ENCODE measurements around the gene PLEKHA7.

PLEKHA7 gene

DNA sequence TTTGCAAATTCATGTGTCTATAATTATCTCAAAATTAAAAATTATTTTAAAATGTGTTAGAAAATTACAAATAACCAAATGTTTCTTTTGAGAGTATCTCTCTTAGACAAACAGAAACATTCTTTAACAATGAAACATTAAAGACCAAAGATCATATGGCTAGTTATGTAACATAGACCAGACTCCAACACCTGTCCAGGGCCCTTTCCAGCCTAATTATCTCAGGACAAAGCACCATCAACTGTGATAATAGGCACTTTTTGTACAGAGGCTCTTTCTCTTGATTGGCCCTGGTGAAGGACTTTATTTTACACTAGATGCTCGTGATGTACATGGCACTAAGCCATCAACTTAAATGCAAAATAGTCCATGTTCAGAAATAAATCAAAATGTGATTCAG is 5.0 kb upstream of the PLEKHA7 start:
- DNase-seq (ENCODE audit: low spot score in 2 of 2), result no peak
- in situ Hi-C loops (cut with MboI; ENCODE audit: low sequenced_read_pairs), result no loop called here
- H3K27me3 ChIP-seq (ENCODE audit: low read depth), result no peaks in the 10 kb centered on the region

DNA sequence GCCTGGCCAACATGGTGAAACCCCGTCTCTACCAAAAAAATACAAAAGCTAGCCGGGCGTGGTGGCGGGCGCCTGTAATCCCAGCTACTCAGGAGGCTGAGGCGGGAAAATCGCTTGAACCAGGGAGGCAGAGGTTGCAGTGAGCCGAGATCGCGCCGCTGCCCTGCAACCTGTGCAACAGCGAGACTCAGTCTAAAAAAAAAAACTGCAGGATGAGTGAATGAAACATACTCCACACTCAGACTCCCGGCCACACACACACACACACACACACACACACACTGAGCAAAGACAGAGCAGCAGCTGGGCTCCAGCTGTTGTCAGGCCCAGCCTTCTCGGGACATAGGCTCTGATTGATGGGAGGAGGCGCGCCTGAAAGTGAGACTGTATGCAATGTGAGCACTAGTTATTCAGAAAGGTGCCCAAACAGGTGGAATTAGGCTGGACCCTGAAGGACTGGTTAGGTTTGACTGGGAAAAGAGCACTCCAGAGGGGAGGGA is 1.5 kb upstream of the PLEKHA7 start:
- in situ Hi-C loops (cut with MboI; ENCODE audit: low sequenced_read_pairs), result no loop called here
- Histone ChIP-seq H3K36me3 (replicated peaks) (no peaks in the 10 kb centered on the region; the same call in 1 of the 2 replicates), H3K4me3 (peak overlapping the region; percentile 67), H3K4me1 (peaks cover 17% of the 10 kb centered on the region), H3K27me3 (ENCODE audit: low read depth) (no peaks in the 10 kb centered on the region), H3K9me3 (no peaks in the 10 kb centered on the region)
- DNase-seq (ENCODE audit: low spot score in 2 of 2), result peak in 1 of 2 experiments; percentile 20

More for the DNA sequence above, 5.0 kb upstream of the PLEKHA7 start:
- Histone ChIP-seq H3K4me3 (no peak overlapping the region), H3K36me3 (replicated peaks) (no peaks in the 10 kb centered on the region), H3K9me3 (no peaks in the 10 kb centered on the region), H3K4me1 (peaks cover 10% of the 10 kb centered on the region)

DNA sequence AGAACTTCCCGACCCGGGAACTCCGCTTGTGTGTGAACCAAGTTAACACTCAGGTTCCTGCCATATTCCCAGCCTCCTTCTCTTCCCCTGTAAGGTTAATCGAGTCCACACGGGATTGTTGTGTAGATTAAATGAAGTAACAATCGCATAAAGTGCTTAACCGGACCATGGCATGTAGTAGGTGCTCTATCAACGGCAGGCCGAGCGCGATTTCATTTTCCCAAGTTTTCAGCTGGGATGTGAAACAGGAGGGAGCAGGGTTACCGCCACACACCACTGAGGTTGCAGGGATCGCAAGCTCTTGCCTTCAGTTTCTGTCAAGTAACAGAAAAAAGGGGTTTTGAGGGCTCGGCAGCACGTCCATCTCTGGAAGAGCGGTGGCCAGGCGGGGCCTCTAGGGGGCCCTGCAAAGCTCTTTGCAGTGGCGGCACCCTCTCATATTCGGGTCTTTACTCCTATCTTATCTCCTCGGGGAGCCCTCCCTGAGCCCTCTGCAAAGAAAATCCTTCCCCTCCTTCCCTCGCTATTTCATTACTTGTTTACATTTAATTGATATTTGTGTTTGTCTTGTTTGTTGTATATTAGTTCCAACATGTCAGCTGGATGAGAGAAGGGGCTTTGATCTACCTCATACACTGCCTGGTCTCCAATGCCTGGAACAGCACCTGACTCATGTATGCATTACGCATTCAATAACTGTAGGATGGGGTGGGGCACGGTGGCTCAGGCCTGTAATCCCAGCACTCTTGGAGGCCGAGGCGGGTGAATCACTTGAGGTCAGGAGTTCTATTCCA is 816 bp upstream of the PLEKHA7 start:
- Histone ChIP-seq H3K4me3 (peak overlapping the region; percentile 67), H3K9me3 (no peaks in the 10 kb centered on the region), H3K27me3 (ENCODE audit: low read depth) (no peaks in the 10 kb centered on the region), H3K36me3 (replicated peaks) (no peaks in the 10 kb centered on the region; the same call in 1 of the 2 replicates), H3K4me1 (peaks cover 17% of the 10 kb centered on the region)
- in situ Hi-C loops (cut with MboI; ENCODE audit: low sequenced_read_pairs), result no loop called here
- DNase-seq (ENCODE audit: low spot score in 2 of 2), result peak; percentile 66 to 72

DNA sequence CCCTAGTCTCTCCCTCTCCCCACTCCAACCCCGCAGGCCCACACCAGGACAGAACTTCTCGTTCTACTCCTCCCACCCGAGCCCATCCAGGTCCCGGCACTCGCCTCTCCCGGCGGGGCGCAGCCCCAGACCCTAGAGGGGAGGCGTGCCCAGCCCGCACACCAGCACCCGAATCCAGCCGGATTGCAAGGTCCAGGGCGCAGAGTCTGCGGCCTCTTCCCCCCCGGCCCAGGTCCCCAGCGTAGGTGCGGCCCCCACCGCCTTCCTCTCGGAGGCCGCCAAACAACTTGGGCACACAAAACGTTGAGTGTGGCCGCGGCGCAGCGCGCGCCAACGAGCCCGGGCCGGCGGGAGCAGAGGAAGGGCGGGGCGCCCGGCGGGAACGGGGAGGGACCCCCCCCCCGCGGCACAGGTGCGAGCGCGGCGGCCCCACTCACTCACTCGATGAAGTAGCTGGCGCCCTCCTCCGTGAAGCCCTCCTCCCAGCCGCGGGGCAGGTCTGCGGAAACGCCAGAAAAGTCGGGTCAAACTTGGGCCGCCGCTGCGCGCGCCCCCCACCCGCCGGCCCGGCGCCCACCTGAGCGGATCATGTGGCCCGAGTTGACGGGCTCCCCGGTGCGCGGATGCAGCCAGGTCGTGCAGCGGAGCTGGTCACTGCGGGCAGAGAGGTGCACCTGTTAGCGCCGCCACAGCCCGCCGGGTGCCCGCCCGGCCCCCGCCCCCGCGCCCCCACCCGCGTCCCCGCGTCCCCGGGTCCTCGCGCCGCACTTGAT is 480 bp downstream of the PLEKHA7 start:
- H3K9me3 ChIP-seq, result no peaks in the 10 kb centered on the region
- no peaks in the 10 kb centered on the region; the same call in 1 of the 2 replicates for H3K36me3 ChIP-seq (replicated peaks)
- peak in 1 of 2 experiments; percentile 56 for DNase-seq (ENCODE audit: low spot score in 2 of 2)
- peak overlapping the region; percentile 67 for H3K4me3 ChIP-seq
- in situ Hi-C loops (cut with MboI; ENCODE audit: low sequenced_read_pairs), result no loop called here
- no peaks in the 10 kb centered on the region for H3K27me3 ChIP-seq (ENCODE audit: low read depth)
- peaks cover 17% of the 10 kb centered on the region for H3K4me1 ChIP-seq

DNA sequence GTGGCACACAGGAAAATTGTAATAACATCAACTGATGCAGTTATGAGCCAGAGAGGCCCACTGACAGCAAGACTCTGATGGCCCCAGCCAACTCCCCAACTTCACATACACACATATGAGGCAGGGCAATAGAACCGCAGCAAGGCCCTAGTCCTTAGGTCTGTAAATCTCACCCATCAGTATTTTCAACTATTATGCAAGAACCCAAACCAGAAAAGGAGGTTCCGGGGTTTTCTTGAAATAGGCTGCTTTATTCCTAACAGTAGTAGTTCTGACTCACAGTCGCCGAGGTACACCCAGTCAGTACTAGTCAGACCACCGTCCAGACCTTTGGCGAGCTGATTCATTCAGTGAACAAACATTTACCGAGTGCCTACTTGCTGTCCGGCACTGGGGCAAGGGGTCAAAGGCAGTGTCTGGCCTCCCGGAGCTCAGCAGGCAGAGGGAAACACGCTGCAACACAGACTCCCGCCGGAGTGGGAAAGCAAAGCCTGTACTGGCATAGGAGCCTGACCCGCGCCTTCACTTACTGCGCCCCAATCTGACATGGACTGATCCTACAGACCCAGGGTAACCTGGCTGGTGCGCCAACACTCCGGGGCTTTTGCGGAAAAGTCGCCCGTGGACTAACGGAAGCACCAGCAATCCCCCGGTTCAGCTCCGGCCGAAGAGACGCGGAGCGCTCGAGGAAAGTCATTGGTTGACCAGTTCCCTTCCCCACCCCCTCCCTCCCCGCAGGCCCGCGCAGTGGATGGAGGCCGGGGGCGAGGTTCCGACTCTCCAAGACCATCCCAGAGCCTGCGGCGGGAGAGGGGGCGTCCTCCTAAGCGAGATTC is 1.3 kb downstream of the PLEKHA7 start:
- H3K9me3 ChIP-seq, result no peaks in the 10 kb centered on the region
- in situ Hi-C loops (cut with MboI; ENCODE audit: low sequenced_read_pairs), result no loop called here
- H3K4me3 ChIP-seq, result peak overlapping the region; percentile 67
- H3K27me3 ChIP-seq (ENCODE audit: low read depth), result no peaks in the 10 kb centered on the region
- DNase-seq (ENCODE audit: low spot score in 2 of 2), result peak; percentile 27 to 70
- H3K4me1 ChIP-seq, result peaks cover 17% of the 10 kb centered on the region
- H3K36me3 ChIP-seq (replicated peaks), result no peaks in the 10 kb centered on the region; the same call in 1 of the 2 replicates

DNA sequence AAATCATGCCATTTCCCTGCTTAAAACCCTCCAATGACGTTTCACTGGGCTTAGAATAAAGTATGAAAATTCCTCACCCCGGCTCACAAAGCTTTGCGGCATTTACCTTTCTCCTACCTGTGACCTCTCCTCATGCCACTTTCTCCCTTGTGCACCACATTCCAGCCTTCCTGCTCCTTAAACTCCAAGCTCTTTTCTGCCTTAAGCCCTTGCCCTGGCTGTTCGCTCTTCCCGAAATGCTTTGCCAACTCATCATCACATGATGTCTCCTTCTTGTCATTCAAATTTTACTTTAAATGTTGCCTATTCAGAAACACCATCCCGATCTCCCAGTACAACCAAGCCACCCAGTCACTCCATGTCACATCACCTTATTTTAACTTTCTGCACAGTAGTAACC is 2.0 kb downstream of the PLEKHA7 start:
- no peak for DNase-seq (ENCODE audit: low spot score in 2 of 2)
- no peaks in the 10 kb centered on the region for H3K9me3 ChIP-seq
- peak overlapping the region; percentile 67; the same call in 1 of the 2 replicates for H3K4me3 ChIP-seq
- H3K27me3 ChIP-seq (ENCODE audit: low read depth), result no peaks in the 10 kb centered on the region
- in situ Hi-C loops (cut with MboI; ENCODE audit: low sequenced_read_pairs), result no loop called here
- peaks cover 17% of the 10 kb centered on the region for H3K4me1 ChIP-seq
- no peaks in the 10 kb centered on the region; the same call in 1 of the 2 replicates for H3K36me3 ChIP-seq (replicated peaks)

DNA sequence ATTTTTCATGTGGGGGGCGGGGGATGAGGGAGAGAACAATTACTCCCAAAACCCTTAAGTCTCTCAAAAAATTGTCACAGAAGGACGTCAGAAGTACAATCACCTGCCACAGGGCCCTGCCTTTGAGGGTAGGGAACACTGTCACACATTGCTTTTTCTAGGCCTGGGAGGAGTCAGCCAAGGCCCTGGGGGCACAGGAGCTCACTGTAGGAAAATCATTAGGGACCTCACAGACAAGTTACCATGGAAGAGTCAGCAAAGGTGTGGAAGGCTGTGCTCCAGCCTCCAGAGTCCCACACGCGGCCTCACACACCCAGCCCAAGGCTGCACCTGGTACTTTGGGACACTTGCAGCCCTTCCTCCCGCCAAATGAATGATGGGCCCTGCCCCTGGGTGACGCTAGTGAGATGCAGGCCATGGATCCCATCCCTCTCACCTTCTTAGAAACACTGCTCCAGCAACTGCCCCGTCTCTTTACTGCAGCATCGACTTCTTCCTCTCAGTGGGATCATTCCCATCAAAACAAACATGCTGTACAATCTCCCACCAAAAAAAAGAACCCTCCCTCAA is 3.3 kb downstream of the PLEKHA7 start:
- no peak overlapping the region for H3K4me3 ChIP-seq
- peaks cover 17% of the 10 kb centered on the region for H3K4me1 ChIP-seq
- no peaks in the 10 kb centered on the region; the same call in 1 of the 2 replicates for H3K36me3 ChIP-seq (replicated peaks)
- in situ Hi-C loops (cut with MboI; ENCODE audit: low sequenced_read_pairs), result no loop called here
- no peaks in the 10 kb centered on the region for H3K9me3 ChIP-seq
- no peak for DNase-seq (ENCODE audit: low spot score in 2 of 2)
- H3K27me3 ChIP-seq (ENCODE audit: low read depth), result no peaks in the 10 kb centered on the region

DNA sequence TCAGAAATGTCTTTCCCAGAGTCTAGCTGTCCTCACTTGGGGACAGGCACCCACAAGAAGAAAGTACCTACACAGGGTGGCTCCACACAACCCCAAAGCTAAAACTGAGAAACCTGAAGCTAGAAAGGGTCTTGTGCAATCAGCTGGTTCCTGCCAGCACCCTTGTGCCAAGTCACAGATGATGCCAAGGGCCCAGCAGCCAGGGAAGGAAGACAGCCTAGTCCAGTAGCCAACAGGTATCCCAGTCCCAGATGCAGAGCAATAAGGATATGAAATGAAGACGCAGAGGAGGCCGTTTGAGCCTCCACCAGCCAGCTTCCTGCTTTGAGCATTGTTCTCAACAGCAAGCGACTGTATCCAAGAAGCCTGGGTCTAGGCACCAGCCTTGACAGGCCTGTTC is 6.1 kb downstream of the PLEKHA7 start:
- Histone ChIP-seq H3K27me3 (ENCODE audit: low read depth) (no peaks in the 10 kb centered on the region), H3K4me3 (no peak overlapping the region), H3K4me1 (peaks cover 8% of the 10 kb centered on the region), H3K36me3 (replicated peaks) (no peaks in the 10 kb centered on the region; the same call in none of the 2 replicates), H3K9me3 (no peaks in the 10 kb centered on the region)
- in situ Hi-C loops (cut with MboI; ENCODE audit: low sequenced_read_pairs), result no loop called here
- DNase-seq (ENCODE audit: low spot score in 2 of 2), result no peak

DNA sequence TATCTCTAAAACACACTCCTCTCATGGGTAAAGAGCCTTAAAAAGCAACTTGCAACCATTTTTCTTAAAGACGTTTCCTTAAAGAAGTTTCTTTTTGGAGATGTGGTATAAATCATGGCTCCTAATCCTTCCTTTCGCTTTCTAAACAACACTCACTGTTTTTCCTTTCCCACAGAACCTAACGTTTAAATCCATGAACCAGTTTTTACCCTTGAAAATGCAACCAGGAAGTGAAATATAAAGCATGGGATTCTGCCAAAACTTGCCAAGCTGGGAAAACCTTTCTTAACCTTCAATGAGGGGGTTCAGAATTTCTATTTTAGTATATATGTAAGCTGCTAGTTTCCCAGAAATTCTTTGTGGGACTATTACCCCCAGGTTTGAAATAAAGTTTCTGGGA is 8.6 kb downstream of the PLEKHA7 start:
- H3K9me3 ChIP-seq, result no peaks in the 10 kb centered on the region
- no peaks in the 10 kb centered on the region; the same call in none of the 2 replicates for H3K36me3 ChIP-seq (replicated peaks)
- DNase-seq (ENCODE audit: low spot score in 2 of 2), result no peak
- H3K4me1 ChIP-seq, result no peaks in the 10 kb centered on the region; the same call in 1 of the 2 replicates
- no peaks in the 10 kb centered on the region for H3K27me3 ChIP-seq (ENCODE audit: low read depth)
- in situ Hi-C loops (cut with MboI; ENCODE audit: low sequenced_read_pairs), result no loop called here
- no peak overlapping the region for H3K4me3 ChIP-seq

DNA sequence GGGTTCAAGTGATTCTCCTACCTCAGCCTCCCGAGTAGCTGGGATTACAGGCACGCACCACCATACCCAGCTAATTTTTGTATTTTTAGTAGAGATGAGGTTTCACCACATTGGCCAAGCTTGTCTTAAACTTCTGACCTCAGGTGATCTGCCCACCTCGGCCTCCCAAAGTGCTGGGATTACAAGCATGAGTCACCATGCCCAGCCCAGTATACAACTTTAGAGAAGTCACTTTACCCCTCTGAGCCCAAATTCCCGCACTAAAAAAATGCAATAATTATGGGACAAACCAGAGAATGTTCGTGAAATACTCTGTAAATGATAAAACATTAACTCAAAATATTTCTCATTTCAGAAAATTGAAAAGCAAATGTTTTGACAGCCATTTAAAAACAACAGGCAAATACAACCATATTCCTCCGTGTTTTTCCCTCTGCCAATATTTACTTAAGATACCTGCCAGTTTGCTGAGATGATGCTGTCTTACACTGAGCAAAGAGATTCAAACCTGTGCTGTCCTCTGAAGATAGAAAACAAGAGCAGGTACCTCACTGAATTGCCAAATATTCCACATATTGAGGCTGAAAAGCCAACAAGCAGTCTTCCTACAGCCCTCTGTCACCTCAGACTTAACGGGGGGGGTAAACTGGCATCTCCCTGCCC is 9.6 kb downstream of the PLEKHA7 start:
- Histone ChIP-seq H3K36me3 (replicated peaks) (no peaks in the 10 kb centered on the region; the same call in none of the 2 replicates), H3K27me3 (ENCODE audit: low read depth) (no peaks in the 10 kb centered on the region), H3K4me3 (no peak overlapping the region), H3K4me1 (no peaks in the 10 kb centered on the region), H3K9me3 (no peaks in the 10 kb centered on the region)
- in situ Hi-C loops (cut with MboI; ENCODE audit: low sequenced_read_pairs), result no loop called here
- no peak for DNase-seq (ENCODE audit: low spot score in 2 of 2)

DNA sequence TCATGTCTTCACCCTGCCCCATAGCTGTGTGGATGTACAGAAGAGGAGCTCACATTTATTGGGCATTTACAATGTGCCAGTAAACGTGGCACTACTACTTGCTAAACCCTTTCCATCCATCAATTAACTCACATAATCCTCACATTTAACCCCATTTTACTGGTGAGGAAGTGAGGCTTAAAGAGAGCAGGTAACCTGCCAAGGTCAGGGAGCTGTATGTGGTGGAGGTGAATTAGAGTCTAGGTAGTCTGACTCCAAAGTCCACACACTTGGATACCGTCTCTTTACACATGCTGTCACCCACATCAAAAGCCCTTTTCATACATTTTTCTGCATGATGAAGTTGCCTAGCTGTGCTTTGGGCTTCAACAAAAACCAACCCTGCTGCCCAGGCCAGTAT is 10.8 kb downstream of the PLEKHA7 start:
- H3K27me3 ChIP-seq (ENCODE audit: low read depth), result no peaks in the 10 kb centered on the region
- H3K36me3 ChIP-seq (replicated peaks), result no peaks in the 10 kb centered on the region; the same call in none of the 2 replicates
- no peak for DNase-seq (ENCODE audit: low spot score in 2 of 2)
- in situ Hi-C loops (cut with MboI; ENCODE audit: low sequenced_read_pairs), result no loop called here
- H3K9me3 ChIP-seq, result no peaks in the 10 kb centered on the region
- H3K4me1 ChIP-seq, result no peaks in the 10 kb centered on the region
- no peak overlapping the region for H3K4me3 ChIP-seq

DNA sequence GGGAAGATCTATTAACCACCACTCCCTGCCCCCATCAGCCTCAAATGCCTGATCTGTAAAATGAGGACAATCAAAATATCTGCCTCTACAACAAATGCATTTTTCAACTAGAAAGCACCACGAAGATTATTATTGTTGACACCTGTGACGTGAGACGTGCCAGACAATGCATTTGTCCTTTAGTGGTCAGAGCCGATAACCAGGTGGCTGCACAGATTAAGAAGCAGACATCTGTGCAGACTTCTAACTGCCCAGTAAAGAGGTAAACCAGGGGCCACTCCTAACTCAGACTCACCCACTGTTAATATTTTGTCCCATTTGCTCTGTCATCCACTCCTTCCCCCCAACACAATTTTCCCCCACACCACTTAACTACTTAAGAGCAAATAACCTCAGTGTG is 11.7 kb downstream of the PLEKHA7 start:
- in situ Hi-C loops (cut with MboI; ENCODE audit: low sequenced_read_pairs), result no loop called here
- H3K4me1 ChIP-seq, result no peaks in the 10 kb centered on the region
- no peak overlapping the region for H3K4me3 ChIP-seq
- H3K9me3 ChIP-seq, result no peaks in the 10 kb centered on the region
- H3K27me3 ChIP-seq (ENCODE audit: low read depth), result no peaks in the 10 kb centered on the region
- H3K36me3 ChIP-seq (replicated peaks), result no peaks in the 10 kb centered on the region; the same call in 1 of the 2 replicates
- DNase-seq (ENCODE audit: low spot score in 2 of 2), result no peak
